CD8-positive, alpha-beta memory T cell (primary cell): Measurements from ENCODE around the gene CRABP2. TPM values are rescaled to one million over a fixed set of nuclear protein-coding genes. Genes with fewer than 3 reads are reported as not detected.
A peak's percentile ranks its signal among the peaks of the same experiment; 100 is the strongest.

ENCODE experiments used
- CTCF ChIA-PET: fragments of 350-600 bp; sonication (Branson Sonifier 250); formaldehyde crosslinking; loops from one replicate; lab custom pipeline; 2021; ENCODE audit warnings: antibody characterized with exemption; lab: Charles Lee
- POLR2A ChIA-PET: fragments of 350-600 bp; sonication (Branson Sonifier 250); formaldehyde crosslinking; loops from one replicate; lab custom pipeline; 2021; ENCODE audit warnings: antibody characterized with exemption; lab: Charles Lee
- DNase-seq, 5 donors: peaks; one replicate each; pipeline versions ENCODE4 v3.0.0 to v3.0.0-alpha.2; 2020 to 2022; ENCODE audit warnings: mixed read lengths in 1 of 5
- H3K27ac ChIP-seq: one replicate; pipeline ENCODE4 v1.7.0; 2013; ENCODE audit warnings: low read depth, mild to moderate bottlenecking, low read length, moderate library complexity
- H3K27me3 ChIP-seq: 2 replicates; pipeline ENCODE4 v1.7.0; 2013; ENCODE audit warnings: low read length, mild to moderate bottlenecking; ENCODE audit not compliant: insufficient read depth, poor library complexity, severe bottlenecking
- H3K36me3 ChIP-seq: 2 replicates; pipeline ENCODE4 v1.7.0; 2013; ENCODE audit warnings: mild to moderate bottlenecking, low read length, moderate library complexity; ENCODE audit not compliant: insufficient read depth
- H3K4me1 ChIP-seq: 2 replicates; pipeline ENCODE4 v1.7.0; 2013; ENCODE audit warnings: mild to moderate bottlenecking, low read length, moderate library complexity; ENCODE audit not compliant: insufficient read depth
- H3K4me3 ChIP-seq: 2 replicates; pipeline ENCODE4 v1.7.0; 2013; ENCODE audit warnings: mild to moderate bottlenecking, low read length
- H3K9me3 ChIP-seq: 2 replicates; pipeline ENCODE4 v1.7.0; 2013; ENCODE audit warnings: mild to moderate bottlenecking, low read length
- H3K27ac Mint-ChIP-seq, 8 donors: one replicate each; pipeline ENCODE4 v1.8.0; 2020 to 2021; ENCODE audit warnings: mixed read lengths in 8 of 8, mild to moderate bottlenecking in 6 of 8, inconsistent platforms in 3 of 8, moderate library complexity in 3 of 8
- H3K27me3 Mint-ChIP-seq, 2 donors: one replicate each; pipeline ENCODE4 v1.8.0; 2020 to 2021; ENCODE audit warnings: mixed read lengths in 2 of 2, mild to moderate bottlenecking in 1 of 2, moderate library complexity in 1 of 2
- H3K36me3 Mint-ChIP-seq, 3 donors: one replicate each; pipeline ENCODE4 v1.8.0; 2020 to 2021; ENCODE audit warnings: mixed read lengths in 3 of 3, inconsistent platforms in 1 of 3, mild to moderate bottlenecking in 1 of 3
- H3K4me1 Mint-ChIP-seq, 3 donors: one replicate each; pipeline ENCODE4 v1.8.0; 2020 to 2021; ENCODE audit warnings: mixed read lengths in 3 of 3, inconsistent platforms in 1 of 3, mild to moderate bottlenecking in 1 of 3
- H3K4me3 Mint-ChIP-seq, 7 donors: one replicate each; pipeline ENCODE4 v1.8.0; 2020 to 2021; ENCODE audit warnings: mixed read lengths in 7 of 7, mild to moderate bottlenecking in 6 of 7, moderate library complexity in 4 of 7, inconsistent platforms in 2 of 7
- H3K9me3 Mint-ChIP-seq, 5 donors: one replicate each; pipeline ENCODE4 v1.8.0; 2020 to 2022; ENCODE audit warnings: mixed read lengths in 5 of 5, mild to moderate bottlenecking in 3 of 5, moderate library complexity in 2 of 5, inconsistent platforms in 1 of 5
- polyA plus RNA-seq: library from polyadenylated mRNA; unstranded; fragments of 300-500 nt; fragmentation: Illumina TruSeq; gene quantifications from one replicate; pipeline ENCODE4 v1.2.3, GENCODE V29; 2021
- total RNA-seq, 2 experiments: library from RNA; stranded (reverse); gene quantifications; one replicate each; pipeline ENCODE4 v1.2.3, GENCODE V29; 2021

The CRABP2 gene
- total and polyA plus RNA-seq, 3 experiments from 2014 or later: 0.66 to 0.71 TPM; not detected in 1

- Mint-ChIP-seq H3K4me3 (peak within 1 kb of the TSS in 4 of 7 donors; percentile 20 to 61 (median 42)), H3K27me3 (peaks cover 50 to 69% of the 10 kb centered on the region in 2 donors), H3K9me3 (no peaks in the 10 kb centered on the region), H3K4me1 (peaks cover 8 to 16% (median 13%) of the 10 kb centered on the region in 3 donors), H3K36me3 (no peaks in the 10 kb centered on the region), H3K27ac (peak within 1 kb of the TSS in 1 of 8 donors; percentile 3)
- Histone ChIP-seq H3K4me3 (peak within 1 kb of the TSS; percentile 26), H3K27me3 (peaks cover 39% of the 10 kb centered on the region), H3K4me1 (peaks cover 10% of the 10 kb centered on the region), H3K36me3 (no peaks in the 10 kb centered on the region), H3K9me3 (no peaks in the 10 kb centered on the region), H3K27ac (peak within 1 kb of the TSS; percentile 33)
- ChIA-PET POLR2A (no interaction called here), CTCF (interaction anchor here (0.8 to 3.5 kb wide), 12 partner anchors 10 to 162 kb away, joined by 3 to 16 read pairs (median 4); partner anchors contain the start of genes CRABP2, ISG20L2 and METTL25B)
- DNase-seq: no peak
These were observed 28.4 kb downstream of the CRABP2 start, which contains the start of gene NES for GRCh38 chr1:156676820-156677615. Gene NES (minus strand): TSS chr1:156677407. CDS start chr1:156677264, 143 bp downstream.

GRCh38 chr1:156676114-156676819 is 29.1 kb downstream of the CRABP2 start:
- CTCF ChIA-PET: interaction anchor here (0.9 to 3.5 kb wide), 11 partner anchors 12 to 291 kb away, joined by 3 to 16 read pairs (median 4); partner anchors contain the start of gene CRABP2
- Mint-ChIP-seq H3K27me3 (peaks cover 49 to 68% of the 10 kb centered on the region in 2 donors), H3K36me3 (peaks cover 0 to under 1% (median 0%) of the 10 kb centered on the region in 3 donors), H3K4me3 (no peak overlapping the region), H3K9me3 (no peaks in the 10 kb centered on the region), H3K27ac (no peak overlapping the region), H3K4me1 (peaks cover 8 to 16% (median 13%) of the 10 kb centered on the region in 3 donors)
- Histone ChIP-seq H3K4me3 (no peak overlapping the region), H3K36me3 (no peaks in the 10 kb centered on the region), H3K27ac (no peak overlapping the region), H3K27me3 (peaks cover 36% of the 10 kb centered on the region), H3K4me1 (peaks cover 10% of the 10 kb centered on the region), H3K9me3 (no peaks in the 10 kb centered on the region)
- POLR2A ChIA-PET: no interaction called here
- no peak for DNase-seq

GRCh38 chr1:156675210-156676113 is 29.9 kb downstream of the CRABP2 start:
- peaks cover 8 to 16% (median 13%) of the 10 kb centered on the region in 3 donors for H3K4me1 Mint-ChIP-seq
- DNase-seq: no peak
- no peaks in the 10 kb centered on the region for H3K9me3 Mint-ChIP-seq
- POLR2A ChIA-PET: no interaction called here
- H3K4me3 Mint-ChIP-seq: no peak overlapping the region
- Histone ChIP-seq H3K36me3 (no peaks in the 10 kb centered on the region), H3K4me1 (peaks cover 10% of the 10 kb centered on the region), H3K27me3 (peaks cover 35% of the 10 kb centered on the region), H3K4me3 (no peak overlapping the region), H3K9me3 (no peaks in the 10 kb centered on the region), H3K27ac (no peak overlapping the region)
- H3K27me3 Mint-ChIP-seq: peaks cover 47 to 64% of the 10 kb centered on the region in 2 donors
- no peak overlapping the region for H3K27ac Mint-ChIP-seq
- peaks cover 0 to 2% (median 0%) of the 10 kb centered on the region in 3 donors for H3K36me3 Mint-ChIP-seq
- CTCF ChIA-PET: interaction anchor here (1.3 to 2.4 kb wide), 3 partner anchors 14 to 290 kb away, joined by 3 to 9 read pairs (median 4); no protein-coding TSS in a partner anchor

GRCh38 chr1:156673387-156674121 is 31.8 kb downstream of the CRABP2 start:
- ChIA-PET CTCF (interaction anchor here (0.8 to 1.2 kb wide), 2 partner anchors 14 to 46 kb away, joined by 3 to 6 read pairs; no protein-coding TSS in a partner anchor), POLR2A (no interaction called here)
- Mint-ChIP-seq H3K36me3 (peaks cover 0 to 2% (median 0%) of the 10 kb centered on the region in 3 donors), H3K4me3 (no peak overlapping the region), H3K27ac (no peak overlapping the region), H3K4me1 (peaks cover 8 to 16% (median 13%) of the 10 kb centered on the region in 3 donors), H3K27me3 (peaks cover 32 to 49% of the 10 kb centered on the region in 2 donors), H3K9me3 (no peaks in the 10 kb centered on the region)
- Histone ChIP-seq H3K27ac (no peak overlapping the region), H3K4me1 (peaks cover 10% of the 10 kb centered on the region), H3K27me3 (peaks cover 20% of the 10 kb centered on the region), H3K9me3 (no peaks in the 10 kb centered on the region), H3K36me3 (no peaks in the 10 kb centered on the region), H3K4me3 (no peak overlapping the region)
- no peak for DNase-seq

- H3K36me3 ChIP-seq: no peaks in the 10 kb centered on the region
- H3K27ac Mint-ChIP-seq: peak overlapping the region in 1 of 8 donors; percentile 20
- H3K4me3 ChIP-seq: no peak overlapping the region
- peaks cover 0 to 2% (median 0%) of the 10 kb centered on the region in 3 donors for H3K36me3 Mint-ChIP-seq
- POLR2A ChIA-PET: no interaction called here
- H3K9me3 Mint-ChIP-seq: no peaks in the 10 kb centered on the region
- no peak overlapping the region for H3K27ac ChIP-seq
- no peaks in the 10 kb centered on the region for H3K4me1 Mint-ChIP-seq
- H3K9me3 ChIP-seq: no peaks in the 10 kb centered on the region
- H3K27me3 ChIP-seq: peaks cover 8% of the 10 kb centered on the region
- H3K4me1 ChIP-seq: no peaks in the 10 kb centered on the region
- DNase-seq: no peak
- H3K4me3 Mint-ChIP-seq: no peak overlapping the region
- H3K27me3 Mint-ChIP-seq: peaks cover 18 to 32% of the 10 kb centered on the region in 2 donors
- CTCF ChIA-PET: interaction anchor here (1.0 kb wide), 1 partner anchor 11 kb away, joined by 3 read pairs; no protein-coding TSS in a partner anchor
These were observed 33.6 kb downstream of the CRABP2 start for GRCh38 chr1:156671804-156672203.

- H3K36me3 ChIP-seq: no peaks in the 10 kb centered on the region
- no peaks in the 10 kb centered on the region for H3K9me3 ChIP-seq
- no peak overlapping the region for H3K4me3 ChIP-seq
- no peak overlapping the region for H3K27ac Mint-ChIP-seq
- ChIA-PET POLR2A (no interaction called here), CTCF (interaction anchor here (1.4 kb wide), 1 partner anchor 13 kb away, joined by 3 read pairs; no protein-coding TSS in a partner anchor)
- H3K4me1 Mint-ChIP-seq: no peaks in the 10 kb centered on the region
- peaks cover 16 to 32% of the 10 kb centered on the region in 2 donors for H3K27me3 Mint-ChIP-seq
- no peak overlapping the region for H3K27ac ChIP-seq
- H3K27me3 ChIP-seq: peaks cover 3% of the 10 kb centered on the region
- no peak overlapping the region for H3K4me3 Mint-ChIP-seq
- no peaks in the 10 kb centered on the region for H3K9me3 Mint-ChIP-seq
- DNase-seq: no peak
- peaks cover 0 to 2% (median 0%) of the 10 kb centered on the region in 3 donors for H3K36me3 Mint-ChIP-seq
- no peaks in the 10 kb centered on the region for H3K4me1 ChIP-seq
These were observed 34.6 kb downstream of the CRABP2 start for GRCh38 chr1:156670791-156671190.
